Thyroid gland (tissue), 4 donors: ENCODE results near the gene KRT14.
"Not testable (repeated sequence)": the region's sequence is repeated elsewhere in the genome, so short reads cannot be mapped to it uniquely, and the experiment has no call there.

Experiments used
- CTCF ChIP-seq, 6 experiments: fragments of 200-600 bp in 3 of 6; fragments of 450-650 bp in 3 of 6; sonication (generic) in 3 of 6; IDR thresholded peaks; one replicate each; pipeline ENCODE4 v1.5.1; 2016 to 2019; ENCODE audit warnings: antibody characterized with exemption in 6 of 6, mild to moderate bottlenecking in 2 of 6, inconsistent platforms in 1 of 6, moderate library complexity in 1 of 6
- POLR2A ChIP-seq, 2 donors: fragments of 450-650 bp; IDR thresholded peaks; one replicate each; pipeline ENCODE4 v1.6.1; 2017; ENCODE audit warnings: antibody characterized with exemption in 2 of 2, mild to moderate bottlenecking in 2 of 2, moderate library complexity in 1 of 2

GRCh38 chr17:41612376-41613160 is 25.9 kb upstream of the KRT14 start, which contains the start of gene KRT16:
- TF ChIP-seq POLR2A, CTCF (IDR thresholded peaks at IDR 0.05): not testable (repeated sequence)
